Measurements from ENCODE around the gene ARHGAP18. TPM values are rescaled to one million over a fixed set of nuclear protein-coding genes. Genes with fewer than 3 reads are reported as not detected.

ARHGAP18 gene
- total RNA-seq, 1 donor from 2014 or later: 16.3 TPM

DNA sequence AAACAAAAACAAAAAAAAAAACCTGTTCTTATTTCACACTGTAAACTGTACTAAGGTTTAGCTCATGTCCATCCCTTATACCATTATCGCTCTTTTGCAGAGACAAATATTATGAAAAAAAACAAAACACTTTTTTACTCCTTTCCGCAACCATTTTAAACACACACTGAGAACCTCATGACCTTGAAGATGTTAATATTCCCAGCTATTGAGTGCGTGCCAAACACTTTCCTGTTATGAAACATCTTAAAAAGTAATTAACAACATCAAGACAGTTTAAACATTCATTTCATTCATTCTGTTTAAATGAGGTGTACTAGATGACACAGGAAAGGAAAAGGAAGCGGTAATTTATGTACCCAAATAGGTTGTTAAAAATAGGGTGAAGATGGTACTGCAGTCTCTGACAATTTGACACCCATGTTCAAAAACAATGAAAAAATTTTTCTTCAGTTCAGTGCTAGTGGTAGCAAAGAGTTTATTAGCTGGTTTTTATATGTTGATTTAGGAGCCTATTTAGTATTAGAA lies 3.9 kb upstream of the ARHGAP18 start:
- TF ChIP-seq CTCF (IDR thresholded peaks at IDR 0.05; ENCODE audit: insufficient read depth, low read length, poor library complexity, severe bottlenecking): no peak
- Histone ChIP-seq H3K27me3 (ENCODE audit: control insufficient read depth, insufficient read depth, low read length) (no peaks in the 10 kb centered on the region), H3K4me3 (ENCODE audit: low read depth, low read length) (no peak overlapping the region), H3K36me3 (ENCODE audit: control insufficient read depth, insufficient read depth, low read length) (no peaks in the 10 kb centered on the region)
- no peak for DNase-seq (ENCODE audit: low read depth)

- TF ChIP-seq CTCF (IDR thresholded peaks at IDR 0.05; ENCODE audit: insufficient read depth, low read length, poor library complexity, severe bottlenecking): no peak
- Histone ChIP-seq H3K27me3 (ENCODE audit: control insufficient read depth, insufficient read depth, low read length) (no peaks in the 10 kb centered on the region), H3K4me3 (ENCODE audit: low read depth, low read length) (no peak overlapping the region), H3K36me3 (ENCODE audit: control insufficient read depth, insufficient read depth, low read length) (no peaks in the 10 kb centered on the region)
- no peak for DNase-seq (ENCODE audit: low read depth)
Measured at GRCh38 chr6:129711271-129711631, 1.3 kb upstream of the ARHGAP18 start.

DNA sequence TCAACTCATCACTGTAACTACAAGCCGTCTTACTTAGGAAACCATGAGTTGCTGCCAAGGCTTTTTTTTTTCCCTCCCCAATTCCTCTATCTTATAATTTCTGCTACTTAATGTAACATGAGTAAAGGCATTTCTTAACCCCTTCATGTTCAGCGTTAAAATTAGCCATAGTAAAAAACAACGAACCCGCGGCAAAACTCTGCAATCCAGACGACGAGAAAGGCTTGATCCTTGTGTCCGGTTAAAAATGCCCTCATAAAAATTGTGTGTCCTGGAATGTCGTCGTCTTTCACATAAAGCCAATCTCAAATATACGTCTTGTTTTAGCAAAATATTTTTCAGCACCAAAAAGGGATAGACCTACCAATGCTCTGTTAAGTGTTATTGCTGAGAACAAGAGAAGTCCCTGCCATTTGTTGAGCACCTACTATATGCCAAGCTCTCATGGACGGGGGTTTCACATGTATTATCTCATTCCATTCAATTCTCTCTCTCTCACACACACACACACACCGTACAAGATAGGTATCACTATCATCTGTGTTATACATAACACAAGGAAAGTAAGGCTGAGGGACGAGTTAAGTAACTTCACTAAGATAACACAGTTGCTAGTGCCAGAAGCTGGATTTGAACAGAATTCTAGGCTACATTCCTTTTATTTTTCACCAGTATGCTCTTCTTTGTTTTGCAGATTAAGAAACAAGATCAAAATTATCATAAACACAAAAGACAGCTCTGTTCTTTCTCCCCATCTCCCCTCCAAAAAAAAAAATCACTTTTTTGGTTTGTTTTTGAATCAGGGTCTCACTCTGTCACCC lies 683 bp upstream of the ARHGAP18 start:
- no peak for TF ChIP-seq CTCF (IDR thresholded peaks at IDR 0.05; ENCODE audit: insufficient read depth, low read length, poor library complexity, severe bottlenecking)
- H3K4me3 ChIP-seq (ENCODE audit: low read depth, low read length): peak overlapping the region; percentile 80
- H3K27me3 ChIP-seq (ENCODE audit: control insufficient read depth, insufficient read depth, low read length): no peaks in the 10 kb centered on the region
- H3K36me3 ChIP-seq (ENCODE audit: control insufficient read depth, insufficient read depth, low read length): no peaks in the 10 kb centered on the region
- DNase-seq (ENCODE audit: low read depth): no peak

- no peaks in the 10 kb centered on the region for H3K27me3 ChIP-seq (ENCODE audit: control insufficient read depth, insufficient read depth, low read length)
- DNase-seq (ENCODE audit: low read depth): no peak
- no peaks in the 10 kb centered on the region for H3K36me3 ChIP-seq (ENCODE audit: control insufficient read depth, insufficient read depth, low read length)
- TF ChIP-seq CTCF (IDR thresholded peaks at IDR 0.05; ENCODE audit: insufficient read depth, low read length, poor library complexity, severe bottlenecking): no peak
- peak overlapping the region; percentile 80 for H3K4me3 ChIP-seq (ENCODE audit: low read depth, low read length)
Measured at GRCh38 chr6:129709196-129709768, 695 bp downstream of the ARHGAP18 start.

- no peak for DNase-seq (ENCODE audit: low read depth)
- Histone ChIP-seq H3K27me3 (ENCODE audit: control insufficient read depth, insufficient read depth, low read length) (no peaks in the 10 kb centered on the region), H3K4me3 (ENCODE audit: low read depth, low read length) (peak overlapping the region; percentile 80), H3K36me3 (ENCODE audit: control insufficient read depth, insufficient read depth, low read length) (no peaks in the 10 kb centered on the region)
- TF ChIP-seq CTCF (IDR thresholded peaks at IDR 0.05; ENCODE audit: insufficient read depth, low read length, poor library complexity, severe bottlenecking): no peak
Measured at GRCh38 chr6:129708496-129709195, 1.3 kb downstream of the ARHGAP18 start.

All from kidney epithelial cell (primary cell).